Immature natural killer cell (primary cell): ENCODE measurements around the gene TSN. TPM values are rescaled to one million over a fixed set of nuclear protein-coding genes. Genes with fewer than 3 reads are reported as not detected.
A peak's percentile ranks its signal among the peaks of the same experiment; 100 is the strongest.
"Not testable (repeated sequence)": the region's sequence is repeated elsewhere in the genome, so short reads cannot be mapped to it uniquely, and the experiment has no call there.

ENCODE experiments used
- DNase-seq, 3 donors: peaks; one replicate each; pipeline ENCODE4 v3.0.0; 2022; ENCODE audit warnings: mixed read lengths in 1 of 3
- H3K27ac Mint-ChIP-seq, 6 donors: one replicate each; pipeline ENCODE4 v1.8.0; 2020; ENCODE audit warnings: mixed read lengths in 6 of 6, mild to moderate bottlenecking in 5 of 6, inconsistent platforms in 4 of 6, moderate library complexity in 3 of 6
- H3K27me3 Mint-ChIP-seq, 3 donors: one replicate each; pipeline ENCODE4 v1.8.0; 2020 to 2021; ENCODE audit warnings: low read depth in 3 of 3, mild to moderate bottlenecking in 3 of 3, mixed read lengths in 3 of 3, moderate library complexity in 3 of 3, inconsistent platforms in 1 of 3
- H3K36me3 Mint-ChIP-seq, 3 donors: one replicate each; pipeline ENCODE4 v1.8.0; 2020; ENCODE audit warnings: mixed read lengths in 3 of 3, inconsistent platforms in 2 of 3, mild to moderate bottlenecking in 2 of 3
- H3K4me1 Mint-ChIP-seq, 2 donors: one replicate each; pipeline ENCODE4 v1.8.0; 2020; ENCODE audit warnings: inconsistent platforms in 2 of 2, mild to moderate bottlenecking in 2 of 2, mixed read lengths in 2 of 2, moderate library complexity in 1 of 2
- H3K4me3 Mint-ChIP-seq, 5 donors: one replicate each; pipeline ENCODE4 v1.8.0; 2020; ENCODE audit warnings: mild to moderate bottlenecking in 5 of 5, mixed read lengths in 5 of 5, inconsistent platforms in 3 of 5, moderate library complexity in 3 of 5
- H3K9me3 Mint-ChIP-seq, 6 donors: one replicate each; pipeline ENCODE4 v1.8.0; 2020; ENCODE audit warnings: mild to moderate bottlenecking in 6 of 6, mixed read lengths in 6 of 6, inconsistent platforms in 4 of 6, moderate library complexity in 3 of 6
- polyA plus RNA-seq, 3 donors: library from polyadenylated mRNA; unstranded; fragments of 300-500 nt; fragmentation: Illumina TruSeq; gene quantifications; one replicate each; pipeline ENCODE4 v1.2.3, GENCODE V29; 2021

TSN gene
- polyA plus RNA-seq, 3 donors from 2014 or later, result 76.5 to 114 (median 80.6) TPM

- Mint-ChIP-seq H3K27me3 (peaks cover 0 to 3% (median 0%) of the 10 kb centered on the region in 3 donors), H3K4me3 (no peak overlapping the region), H3K4me1 (peaks cover 6 to 15% of the 10 kb centered on the region in 2 donors), H3K36me3 (peaks cover 24 to 46% (median 25%) of the 10 kb centered on the region in 3 donors), H3K9me3 (no peaks in the 10 kb centered on the region), H3K27ac (no peak overlapping the region)
- no peak for DNase-seq
Measured at GRCh38 chr2:121727950-121728349, 27.5 kb upstream of the TSN start.

GRCh38 chr2:121731366-121731765 is 24.1 kb upstream of the TSN start:
- Mint-ChIP-seq H3K9me3 (no peaks in the 10 kb centered on the region), H3K27me3 (peaks cover 0 to 3% (median 0%) of the 10 kb centered on the region in 3 donors), H3K4me1 (peaks cover 20 to 34% of the 10 kb centered on the region in 2 donors), H3K36me3 (peaks cover 24 to 41% (median 25%) of the 10 kb centered on the region in 3 donors), H3K27ac (peak overlapping the region in 4 of 6 donors; percentile 9 to 59 (median 28)), H3K4me3 (no peak overlapping the region)
- DNase-seq, result no peak

GRCh38 chr2:121734544-121734943 is 20.9 kb upstream of the TSN start:
- not testable (repeated sequence) for DNase-seq, H3K9me3 Mint-ChIP-seq
- Mint-ChIP-seq H3K4me3 (peak overlapping the region in 1 of 5 donors; percentile 98), H3K36me3 (peaks cover 9 to 19% (median 10%) of the 10 kb centered on the region in 3 donors), H3K27ac (peak overlapping the region in 1 of 6 donors; percentile 92), H3K4me1 (peaks cover 45 to 56% of the 10 kb centered on the region in 2 donors), H3K27me3 (peaks cover 0 to 17% (median 0%) of the 10 kb centered on the region in 3 donors)

- Mint-ChIP-seq H3K27me3 (peaks cover 0 to 19% (median 0%) of the 10 kb centered on the region in 3 donors), H3K4me3 (peak overlapping the region; percentile 97 to 99 (median 98)), H3K27ac (peak overlapping the region; percentile 92 to 98 (median 96)), H3K9me3 (no peaks in the 10 kb centered on the region), H3K4me1 (peaks cover 47 to 58% of the 10 kb centered on the region in 2 donors), H3K36me3 (peaks cover 9 to 17% (median 10%) of the 10 kb centered on the region in 3 donors)
- no peak for DNase-seq
Measured at GRCh38 chr2:121735518-121736074, 19.9 kb upstream of the TSN start.

DNA sequence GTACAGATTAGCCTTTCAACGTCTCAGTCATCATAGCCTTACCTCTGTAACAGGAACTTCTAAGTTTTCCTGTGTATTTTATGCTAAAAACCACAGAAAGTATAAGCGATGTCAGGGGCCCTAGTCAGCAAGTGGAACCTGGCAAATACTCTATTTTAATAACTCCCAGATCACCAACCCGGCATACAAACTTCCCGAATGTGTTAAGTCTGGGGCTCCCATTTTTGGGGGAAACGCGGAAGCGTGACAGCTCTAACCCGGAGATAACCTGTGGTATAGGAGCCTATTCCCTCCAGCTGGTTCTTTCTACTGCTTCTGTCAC is 19.4 kb upstream of the TSN start:
- H3K27me3 Mint-ChIP-seq, result peaks cover 0 to 18% (median 0%) of the 10 kb centered on the region in 3 donors
- peaks cover 9 to 12% (median 10%) of the 10 kb centered on the region in 3 donors for H3K36me3 Mint-ChIP-seq
- no peak for DNase-seq
- H3K9me3 Mint-ChIP-seq, result no peaks in the 10 kb centered on the region
- peaks cover 47 to 58% of the 10 kb centered on the region in 2 donors for H3K4me1 Mint-ChIP-seq
- peak overlapping the region; percentile 97 to 99 (median 98) for H3K4me3 Mint-ChIP-seq
- H3K27ac Mint-ChIP-seq, result peak overlapping the region; percentile 92 to 98 (median 96)

- Mint-ChIP-seq H3K36me3 (peaks cover 6 to 7% (median 6%) of the 10 kb centered on the region in 3 donors), H3K27me3 (peaks cover 0 to 15% (median 0%) of the 10 kb centered on the region in 3 donors), H3K27ac (peak within 1 kb of the TSS; percentile 92 to 98 (median 96)), H3K4me1 (peaks cover 42 to 54% of the 10 kb centered on the region in 2 donors), H3K4me3 (peak within 1 kb of the TSS; percentile 97 to 99 (median 98)), H3K9me3 (no peaks in the 10 kb centered on the region)
- DNase-seq, result peak; percentile 99 to 100 (median 99)
Measured at GRCh38 chr2:121736462-121737336, 18.8 kb upstream of the TSN start, which contains the start of gene NIFK. Gene NIFK (minus strand): TSS chr2:121736875. CDS start chr2:121736850, 25 bp downstream.

DNA sequence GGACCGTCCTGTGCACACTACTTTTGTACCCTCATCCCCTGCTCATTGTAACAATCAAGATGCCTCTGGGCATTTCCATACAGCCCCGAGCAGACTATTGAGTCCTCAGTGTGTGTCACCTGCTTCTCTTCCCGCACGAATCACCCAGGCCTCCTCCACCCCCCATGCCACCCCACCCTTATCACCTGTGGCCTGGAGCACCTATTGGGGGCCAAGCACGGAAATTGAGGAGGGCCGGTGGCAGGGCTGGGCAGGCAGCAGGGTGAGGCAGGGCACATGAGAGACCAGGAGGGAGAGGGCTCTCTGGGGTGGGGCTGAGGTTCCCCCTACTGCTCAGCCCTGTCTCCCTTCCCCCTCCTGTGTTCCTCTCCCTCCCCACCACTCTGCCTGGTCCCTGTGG is 14.5 kb upstream of the TSN start:
- no peak for DNase-seq
- no peaks in the 10 kb centered on the region for H3K36me3 Mint-ChIP-seq
- no peak overlapping the region for H3K4me3 Mint-ChIP-seq
- peaks cover 0 to 17% (median 3%) of the 10 kb centered on the region in 3 donors for H3K27me3 Mint-ChIP-seq
- H3K9me3 Mint-ChIP-seq, result no peaks in the 10 kb centered on the region
- H3K4me1 Mint-ChIP-seq, result peaks cover 31 to 32% of the 10 kb centered on the region in 2 donors
- H3K27ac Mint-ChIP-seq, result peak overlapping the region in 3 of 6 donors; percentile 5 to 40 (median 13)

- Mint-ChIP-seq H3K4me1 (peaks cover 26 to 28% of the 10 kb centered on the region in 2 donors), H3K9me3 (no peaks in the 10 kb centered on the region), H3K4me3 (no peak overlapping the region), H3K27me3 (peaks cover 0 to 17% (median 3%) of the 10 kb centered on the region in 3 donors), H3K36me3 (no peaks in the 10 kb centered on the region), H3K27ac (peak overlapping the region in 3 of 6 donors; percentile 40 to 56 (median 45))
- no peak for DNase-seq
Measured at GRCh38 chr2:121741450-121741849, 14.0 kb upstream of the TSN start.

- peak overlapping the region in 4 of 6 donors; percentile 12 to 63 (median 48) for H3K27ac Mint-ChIP-seq
- H3K27me3 Mint-ChIP-seq, result peaks cover 0 to 4% (median 3%) of the 10 kb centered on the region in 3 donors
- no peak overlapping the region for H3K4me3 Mint-ChIP-seq
- DNase-seq, result peak in 1 of 3 donors; percentile 30
- no peaks in the 10 kb centered on the region for H3K4me1 Mint-ChIP-seq
- H3K9me3 Mint-ChIP-seq, result no peaks in the 10 kb centered on the region
- no peaks in the 10 kb centered on the region for H3K36me3 Mint-ChIP-seq
Measured at GRCh38 chr2:121746071-121746578, 9.3 kb upstream of the TSN start.

GRCh38 chr2:121748202-121748601 is 7.2 kb upstream of the TSN start:
- H3K4me3 Mint-ChIP-seq, result no peak overlapping the region
- no peak for DNase-seq
- H3K4me1 Mint-ChIP-seq, result no peaks in the 10 kb centered on the region
- no peaks in the 10 kb centered on the region for H3K9me3 Mint-ChIP-seq
- H3K36me3 Mint-ChIP-seq, result no peaks in the 10 kb centered on the region
- peak overlapping the region in 1 of 6 donors; percentile 69 for H3K27ac Mint-ChIP-seq
- H3K27me3 Mint-ChIP-seq, result peaks cover 0 to 4% (median 3%) of the 10 kb centered on the region in 3 donors

DNA sequence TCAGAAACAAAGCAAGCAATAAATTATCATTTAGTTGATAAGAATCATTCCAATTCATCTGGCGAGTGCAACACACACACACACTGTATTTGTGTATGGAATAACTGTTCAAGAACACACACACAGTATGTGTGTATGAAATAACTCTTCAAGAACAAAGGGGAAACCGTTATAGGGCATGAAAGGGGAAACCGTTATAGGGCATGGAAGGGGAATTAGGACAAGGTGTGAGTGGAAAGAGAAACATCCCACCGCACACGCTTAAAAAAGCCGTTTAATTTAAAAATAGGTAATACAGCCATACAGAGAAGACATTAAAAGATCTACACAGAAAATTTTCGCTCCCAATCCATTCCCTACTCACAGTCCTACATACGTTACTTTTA is 607 bp upstream of the TSN start:
- peak overlapping the region; percentile 88 to 97 (median 92) for H3K27ac Mint-ChIP-seq
- no peak for DNase-seq
- H3K9me3 Mint-ChIP-seq, result no peaks in the 10 kb centered on the region
- peak overlapping the region; percentile 92 to 98 (median 94) for H3K4me3 Mint-ChIP-seq
- peaks cover 0 to 4% (median 2%) of the 10 kb centered on the region in 3 donors for H3K27me3 Mint-ChIP-seq
- peaks cover 0 to 10% (median 0%) of the 10 kb centered on the region in 3 donors for H3K36me3 Mint-ChIP-seq
- peaks cover 36 to 46% of the 10 kb centered on the region in 2 donors for H3K4me1 Mint-ChIP-seq

- H3K36me3 Mint-ChIP-seq, result peaks cover 30 to 49% (median 45%) of the 10 kb centered on the region in 3 donors
- H3K4me3 Mint-ChIP-seq, result no peak overlapping the region
- no peaks in the 10 kb centered on the region for H3K9me3 Mint-ChIP-seq
- H3K27ac Mint-ChIP-seq, result no peak overlapping the region
- no peaks in the 10 kb centered on the region for H3K4me1 Mint-ChIP-seq
- peaks cover 0 to 4% (median 2%) of the 10 kb centered on the region in 3 donors for H3K27me3 Mint-ChIP-seq
- no peak for DNase-seq
Measured at GRCh38 chr2:121764681-121765228, 9.3 kb downstream of the TSN start.

- no peak for DNase-seq
- H3K9me3 Mint-ChIP-seq, result no peaks in the 10 kb centered on the region
- no peak overlapping the region for H3K27ac Mint-ChIP-seq
- peaks cover 0 to 4% (median 2%) of the 10 kb centered on the region in 3 donors for H3K27me3 Mint-ChIP-seq
- no peaks in the 10 kb centered on the region for H3K4me1 Mint-ChIP-seq
- H3K4me3 Mint-ChIP-seq, result no peak overlapping the region
- H3K36me3 Mint-ChIP-seq, result peaks cover 31 to 59% (median 43%) of the 10 kb centered on the region in 3 donors
Measured at GRCh38 chr2:121766624-121767023, 11.2 kb downstream of the TSN start.
